GM19372 (cell line): ENCODE results near the gene EFCAB12.
A peak's percentile ranks its signal among the peaks of the same experiment; 100 is the strongest.
"Not testable (repeated sequence)": the region's sequence is repeated elsewhere in the genome, so short reads cannot be mapped to it uniquely, and the experiment has no call there.

Source experiments
- ATAC-seq: cut with Tn5 transposase; IDR thresholded peaks from one replicate; pipeline ENCODE4 v1.9.1; 2021; ENCODE audit warnings: mild to moderate bottlenecking, low read depth, moderate library complexity; ENCODE audit not compliant: unreplicated experiment

The EFCAB12 gene

GRCh38 chr3:129421988-129422745, 6.3 kb downstream of the EFCAB12 start:
- ATAC-seq, result no peak

- no peak for ATAC-seq
These were observed 7.1 kb downstream of the EFCAB12 start for GRCh38 chr3:129421236-129421883.

GRCh38 chr3:129419476-129419875, 9.0 kb downstream of the EFCAB12 start:
- no peak for ATAC-seq

- no peak for ATAC-seq
These were observed 10.1 kb downstream of the EFCAB12 start for GRCh38 chr3:129418041-129418973.

- ATAC-seq, result no peak
These were observed 11.1 kb downstream of the EFCAB12 start for GRCh38 chr3:129417326-129417725.

GRCh38 chr3:129416415-129416814, 12.0 kb downstream of the EFCAB12 start:
- no peak for ATAC-seq

GRCh38 chr3:129415830-129416229, 12.6 kb downstream of the EFCAB12 start:
- no peak for ATAC-seq

GRCh38 chr3:129415378-129415777, 13.1 kb downstream of the EFCAB12 start:
- no peak for ATAC-seq

GRCh38 chr3:129413687-129414506, 14.5 kb downstream of the EFCAB12 start:
- no peak for ATAC-seq

- not testable (repeated sequence) for ATAC-seq
These were observed 15.2 kb downstream of the EFCAB12 start for GRCh38 chr3:129413238-129413637.

- no peak for ATAC-seq
These were observed 15.8 kb downstream of the EFCAB12 start for GRCh38 chr3:129412542-129413198.

- ATAC-seq, result no peak
These were observed 17.5 kb downstream of the EFCAB12 start for GRCh38 chr3:129410971-129411370.

GRCh38 chr3:129409541-129409940, 18.9 kb downstream of the EFCAB12 start:
- no peak for ATAC-seq

GRCh38 chr3:129404610-129405009, 23.8 kb downstream of the EFCAB12 start:
- ATAC-seq, result no peak

GRCh38 chr3:129404130-129404529, 24.3 kb downstream of the EFCAB12 start:
- ATAC-seq, result no peak

GRCh38 chr3:129403450-129403849, 25.0 kb downstream of the EFCAB12 start:
- no peak for ATAC-seq

- ATAC-seq, result no peak
These were observed 25.8 kb downstream of the EFCAB12 start for GRCh38 chr3:129402616-129403015.

GRCh38 chr3:129402210-129402609, 26.2 kb downstream of the EFCAB12 start:
- ATAC-seq, result no peak

GRCh38 chr3:129399895-129400357, 28.5 kb downstream of the EFCAB12 start:
- peak; percentile 24 for ATAC-seq
